ENCODE data around the gene ATOSB.

Gene ATOSB

GRCh38 chr9:35112257-35113020 is 3.2 kb downstream of the ATOSB start:
- DNase-seq, result peak; percentile 23

- DNase-seq, result peak; percentile 98
Measured at GRCh38 chr9:35111001-35111933, 4.4 kb downstream of the ATOSB start.

GRCh38 chr9:35110327-35110761 is 5.3 kb downstream of the ATOSB start:
- no peak for DNase-seq

- DNase-seq, result no peak
Measured at GRCh38 chr9:35108946-35109575, 6.6 kb downstream of the ATOSB start.

- DNase-seq, result no peak
Measured at GRCh38 chr9:35108461-35108860, 7.2 kb downstream of the ATOSB start.

- no peak for DNase-seq
Measured at GRCh38 chr9:35107297-35108290, 8.1 kb downstream of the ATOSB start.

- DNase-seq, result no peak
Measured at GRCh38 chr9:35106343-35106730, 9.3 kb downstream of the ATOSB start.

- no peak for DNase-seq
Measured at GRCh38 chr9:35105571-35106342, 9.9 kb downstream of the ATOSB start.

GRCh38 chr9:35105126-35105525 is 10.5 kb downstream of the ATOSB start:
- no peak for DNase-seq

- no peak for DNase-seq
Measured at GRCh38 chr9:35104586-35104985, 11.1 kb downstream of the ATOSB start.

GRCh38 chr9:35103660-35104191 is 11.9 kb downstream of the ATOSB start:
- no peak for DNase-seq

- peak; percentile 97 for DNase-seq
Measured at GRCh38 chr9:35102769-35103659, 12.6 kb downstream of the ATOSB start, which contains the start of gene STOML2. Gene STOML2, minus strand, starts transcription at chr9:35103131. Its CDS starts 37 bp downstream, at chr9:35103094.

- no peak for DNase-seq
Measured at GRCh38 chr9:35102465-35102768, 13.2 kb downstream of the ATOSB start.

- DNase-seq, result no peak
Measured at GRCh38 chr9:35097573-35097972, 18.1 kb downstream of the ATOSB start.

GRCh38 chr9:35096035-35096849 is 19.4 kb downstream of the ATOSB start, which contains the start of gene PIGO:
Gene PIGO, minus strand, starts transcription at chr9:35096591. Its CDS starts 1,026 bp downstream, at chr9:35095565.
- DNase-seq, result peak; percentile 90

GRCh38 chr9:35091536-35091935 is 24.1 kb downstream of the ATOSB start:
- no peak for DNase-seq

GRCh38 chr9:35089434-35089833 is 26.2 kb downstream of the ATOSB start:
- DNase-seq, result no peak

- DNase-seq, result no peak
Measured at GRCh38 chr9:35085078-35085477, 30.6 kb downstream of the ATOSB start.
